SK-N-SH treated with all-trans-retinoic acid at 6 μM for 48 hours (cell line): Measurements from ENCODE around the gene KRTAP5-8.

Source experiments
- ARNTL ChIP-seq: fragments of 450-650 bp; formaldehyde crosslinking; IDR thresholded peaks from 2 replicates; pipeline ENCODE4 v1.5.0; 2020; ENCODE audit warnings: low read depth, mild to moderate bottlenecking, moderate library complexity, borderline replicate concordance
- BACH2 ChIP-seq: fragments of 250-450 bp; sonication (Bioruptor Pico); IDR thresholded peaks from 2 replicates; pipeline ENCODE4 v1.9.0; 2021; ENCODE audit warnings: mild to moderate bottlenecking, borderline replicate concordance
- GLIS3 ChIP-seq: fragments of 250-450 bp; sonication (Bioruptor Pico); IDR thresholded peaks from 2 replicates; pipeline ENCODE4 v1.5.0; 2020; ENCODE audit warnings: mild to moderate bottlenecking, moderate library complexity
- PATZ1 ChIP-seq: fragments of 250-450 bp; sonication (Bioruptor Pico); IDR thresholded peaks from 2 replicates; pipeline ENCODE4 v1.8.0; 2020; ENCODE audit warnings: mild to moderate bottlenecking, moderate library complexity, borderline replicate concordance
- RARB ChIP-seq: fragments of 250-450 bp; sonication (Bioruptor Pico); IDR thresholded peaks from 2 replicates; pipeline ENCODE4 v1.8.0; 2021; ENCODE audit warnings: mild to moderate bottlenecking, moderate library complexity
- TSHZ2 ChIP-seq: fragments of 250-450 bp; sonication (Bioruptor Pico); IDR thresholded peaks from 2 replicates; pipeline ENCODE4 v1.5.0; 2020; ENCODE audit warnings: mild to moderate bottlenecking, moderate library complexity
- ZC3H10 ChIP-seq: fragments of 250-450 bp; sonication (Bioruptor Pico); IDR thresholded peaks from 2 replicates; pipeline ENCODE4 v1.5.1; 2021; ENCODE audit warnings: mild to moderate bottlenecking, moderate library complexity
- ZFP30 ChIP-seq: fragments of 450-650 bp; formaldehyde crosslinking; IDR thresholded peaks from 2 replicates; pipeline ENCODE4 v1.5.0; 2022; ENCODE audit warnings: mild to moderate bottlenecking, moderate library complexity
- ZNF8 ChIP-seq: fragments of 450-650 bp; formaldehyde crosslinking; IDR thresholded peaks from 2 replicates; pipeline ENCODE4 v1.5.0; 2020; ENCODE audit warnings: mild to moderate bottlenecking, moderate library complexity
- TF ChIP-seq, protein P1 (sequence below): fragments of 250-450 bp; sonication (Bioruptor Pico); IDR thresholded peaks from 2 replicates; pipeline ENCODE4 v1.8.0; 2021; ENCODE audit warnings: low read depth, mild to moderate bottlenecking, moderate library complexity, borderline replicate concordance
- TF ChIP-seq, protein P2 (sequence below): fragments of 250-450 bp; sonication (Bioruptor Pico); IDR thresholded peaks from 2 replicates; pipeline ENCODE4 v1.5.1; 2020; ENCODE audit warnings: low read depth, mild to moderate bottlenecking, moderate library complexity

DNA sequence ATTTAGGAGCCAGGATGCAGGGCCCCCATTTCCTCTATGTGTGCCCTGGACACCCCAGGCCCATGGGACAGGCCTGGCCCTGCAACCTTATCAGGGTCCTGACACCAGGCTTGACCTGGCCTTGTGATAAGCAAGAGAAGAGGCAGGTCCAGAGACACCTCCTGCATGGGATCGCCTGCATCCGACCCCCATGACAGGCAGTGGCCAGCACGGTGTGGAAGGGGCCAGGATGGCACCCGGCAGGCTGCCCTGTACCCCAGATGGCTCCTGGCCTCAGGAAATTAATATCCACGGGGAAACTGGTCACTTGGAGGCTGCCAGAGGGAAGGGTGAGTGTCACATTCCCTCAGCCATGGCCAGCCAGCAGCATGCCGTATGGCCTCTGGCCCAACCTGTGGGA is 17.2 kb downstream of the KRTAP5-8 start:
- TF ChIP-seq, protein P1, sequence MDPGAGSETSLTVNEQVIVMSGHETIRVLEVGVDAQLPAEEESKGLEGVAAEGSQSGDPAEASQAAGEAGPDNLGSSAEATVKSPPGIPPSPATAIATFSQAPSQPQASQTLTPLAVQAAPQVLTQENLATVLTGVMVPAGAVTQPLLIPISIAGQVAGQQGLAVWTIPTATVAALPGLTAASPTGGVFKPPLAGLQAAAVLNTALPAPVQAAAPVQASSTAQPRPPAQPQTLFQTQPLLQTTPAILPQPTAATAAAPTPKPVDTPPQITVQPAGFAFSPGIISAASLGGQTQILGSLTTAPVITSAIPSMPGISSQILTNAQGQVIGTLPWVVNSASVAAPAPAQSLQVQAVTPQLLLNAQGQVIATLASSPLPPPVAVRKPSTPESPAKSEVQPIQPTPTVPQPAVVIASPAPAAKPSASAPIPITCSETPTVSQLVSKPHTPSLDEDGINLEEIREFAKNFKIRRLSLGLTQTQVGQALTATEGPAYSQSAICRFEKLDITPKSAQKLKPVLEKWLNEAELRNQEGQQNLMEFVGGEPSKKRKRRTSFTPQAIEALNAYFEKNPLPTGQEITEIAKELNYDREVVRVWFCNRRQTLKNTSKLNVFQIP, result no peak
- TF ChIP-seq ZNF8 (CRISPR knock-in tag) (no peak), ARNTL (no peak), ZC3H10 (CRISPR knock-in tag) (no peak), PATZ1 (CRISPR knock-in tag) (no peak), ZFP30 (no peak), TSHZ2 (CRISPR knock-in tag) (no peak), BACH2 (CRISPR knock-in tag) (no peak), RARB (no peak), GLIS3 (CRISPR knock-in tag) (no peak)
- TF ChIP-seq, protein P2, sequence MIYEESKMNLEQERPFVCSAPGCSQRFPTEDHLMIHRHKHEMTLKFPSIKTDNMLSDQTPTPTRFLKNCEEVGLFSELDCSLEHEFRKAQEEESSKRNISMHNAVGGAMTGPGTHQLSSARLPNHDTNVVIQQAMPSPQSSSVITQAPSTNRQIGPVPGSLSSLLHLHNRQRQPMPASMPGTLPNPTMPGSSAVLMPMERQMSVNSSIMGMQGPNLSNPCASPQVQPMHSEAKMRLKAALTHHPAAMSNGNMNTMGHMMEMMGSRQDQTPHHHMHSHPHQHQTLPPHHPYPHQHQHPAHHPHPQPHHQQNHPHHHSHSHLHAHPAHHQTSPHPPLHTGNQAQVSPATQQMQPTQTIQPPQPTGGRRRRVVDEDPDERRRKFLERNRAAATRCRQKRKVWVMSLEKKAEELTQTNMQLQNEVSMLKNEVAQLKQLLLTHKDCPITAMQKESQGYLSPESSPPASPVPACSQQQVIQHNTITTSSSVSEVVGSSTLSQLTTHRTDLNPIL, result no peak
